Pancreas (tissue), 10 donors: Measurements from ENCODE around the gene PCED1B. TPM values are rescaled to one million over a fixed set of nuclear protein-coding genes. Genes with fewer than 3 reads are reported as not detected.

Experiments used
- ATAC-seq, 4 donors: fragments of 200-7000 bp; cut with Tn5 transposase; one replicate each; pipeline versions ENCODE4 v1.8.0 to v1.9.1; 2020; ENCODE audit warnings: mild to moderate bottlenecking in 4 of 4, moderate library complexity in 4 of 4
- DNase-seq, 6 donors: peaks; one replicate each; pipeline ENCODE4 v3.0.0-alpha.2; 2020
- FAIRE-seq: peaks from 2 replicates; lab custom pipeline; 2012; peaks lifted over from hg19 to GRCh38; lab: Jason Lieb, UNC
- H3K27ac ChIP-seq, 4 donors: fragments of 200-600 bp; sonication (generic); 1 replicate in 3 of 4; 2 replicates in 1 of 4; pipeline versions ENCODE4 v1.5.0 to v1.8.0; 2020
- H3K27me3 ChIP-seq, 4 donors: fragments of 200-600 bp; one replicate each; pipeline ENCODE4 v1.8.0; 2021
- H3K36me3 ChIP-seq, 3 donors: fragments of 200-600 bp; sonication (generic) in 1 of 3; one replicate each; pipeline versions ENCODE4 v1.5.0 to v1.8.0; 2020 to 2021
- H3K4me1 ChIP-seq, 3 donors: fragments of 200-600 bp; one replicate each; pipeline ENCODE4 v1.8.0; 2021
- H3K4me3 ChIP-seq, 4 donors: fragments of 200-600 bp; sonication (generic) in 2 of 4; one replicate each; pipeline versions ENCODE4 v1.5.0 to v1.8.0; 2020 to 2021
- H3K9me3 ChIP-seq, 4 donors: fragments of 200-600 bp; one replicate each; pipeline ENCODE4 v1.8.0; 2021
- WGBS, 2 donors: extraction: QIAGEN DNeasy Blood & Tissue Kit; methylation state at CpG; one replicate each; pipeline ENCODE4 v1.1.7; 2013; 5-methylcytosine and 5-hydroxymethylcytosine counted together
- intact Hi-C, 3 donors: fragments of 100-400 bp; cut with DNase I; formaldehyde crosslinking; loops; one replicate each; pipeline versions ENCODE4 v1.11.1 to v1.14.2; 2022
- polyA plus RNA-seq, 2 donors: library from polyadenylated mRNA; stranded (reverse); fragments of 200-250 nt; gene quantifications; one replicate each; pipeline ENCODE4 v1.2.3, GENCODE V29; 2013
- total RNA-seq, 6 donors: library from RNA; stranded (reverse); fragmentation: NEBNext Ultra II Directional in 4 of 6; extraction: Animal tissue kit (Norgen Biotek cat#: 25700) in 4 of 6; gene quantifications; one replicate each; pipeline versions ENCODE4 v1.2.1 to v1.2.4, GENCODE V29; 2021 to 2023
- TF ChIP-seq, protein P1 (sequence below), 4 donors: fragments of 200-600 bp; sonication (generic) in 3 of 4; IDR thresholded peaks; one replicate each; pipeline versions ENCODE4 v1.5.0 to v1.8.0; 2021; ENCODE audit warnings: antibody characterized with exemption in 4 of 4
- donor health status: healthy with polysubstance abuse.
- donor health status: DM: no; HTN: no; CAD: no; lungs with moderate emphysema.
- donor health status: DM: no; HTN: no; CAD: no.
- donor health status: control.
- donor health status: control.
- donor health status: Bipolar disorder and iron deficiency.
- donor health status: DM: yes; HTN: yes; CAD: no.
- donor health status: DM: no; HTN: no; CAD: no.
- donor health status: DM: no; HTN: no; CAD: no.
- donor health status: DM: yes; HTN: yes; CAD: no.

Gene PCED1B
- total and polyA plus RNA-seq, 8 donors: 0.71 to 6.4 (median 1.7) TPM

DNA sequence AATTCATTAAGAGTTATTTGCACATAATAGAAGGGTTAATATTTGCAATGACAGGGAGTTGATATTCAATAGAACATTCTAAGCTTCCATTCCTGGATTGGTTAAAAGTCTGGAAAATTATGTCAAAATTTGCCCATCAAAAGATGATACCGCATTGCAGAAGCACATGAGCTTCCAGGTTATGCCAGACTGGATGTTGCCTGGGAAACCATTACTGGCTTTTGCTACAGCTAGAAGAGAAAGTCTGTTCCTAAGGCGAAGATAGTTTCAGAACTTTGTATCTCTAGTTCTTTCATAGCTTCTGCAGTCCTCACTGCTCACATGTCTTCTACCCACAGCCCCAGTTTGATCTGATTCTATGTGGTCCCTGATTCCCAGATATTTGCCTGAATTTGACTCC, 122.8 kb downstream of the PCED1B start:
- no peak for ATAC-seq
- Histone ChIP-seq H3K36me3 (no peaks in the 10 kb centered on the region), H3K4me3 (no peak overlapping the region)

DNA sequence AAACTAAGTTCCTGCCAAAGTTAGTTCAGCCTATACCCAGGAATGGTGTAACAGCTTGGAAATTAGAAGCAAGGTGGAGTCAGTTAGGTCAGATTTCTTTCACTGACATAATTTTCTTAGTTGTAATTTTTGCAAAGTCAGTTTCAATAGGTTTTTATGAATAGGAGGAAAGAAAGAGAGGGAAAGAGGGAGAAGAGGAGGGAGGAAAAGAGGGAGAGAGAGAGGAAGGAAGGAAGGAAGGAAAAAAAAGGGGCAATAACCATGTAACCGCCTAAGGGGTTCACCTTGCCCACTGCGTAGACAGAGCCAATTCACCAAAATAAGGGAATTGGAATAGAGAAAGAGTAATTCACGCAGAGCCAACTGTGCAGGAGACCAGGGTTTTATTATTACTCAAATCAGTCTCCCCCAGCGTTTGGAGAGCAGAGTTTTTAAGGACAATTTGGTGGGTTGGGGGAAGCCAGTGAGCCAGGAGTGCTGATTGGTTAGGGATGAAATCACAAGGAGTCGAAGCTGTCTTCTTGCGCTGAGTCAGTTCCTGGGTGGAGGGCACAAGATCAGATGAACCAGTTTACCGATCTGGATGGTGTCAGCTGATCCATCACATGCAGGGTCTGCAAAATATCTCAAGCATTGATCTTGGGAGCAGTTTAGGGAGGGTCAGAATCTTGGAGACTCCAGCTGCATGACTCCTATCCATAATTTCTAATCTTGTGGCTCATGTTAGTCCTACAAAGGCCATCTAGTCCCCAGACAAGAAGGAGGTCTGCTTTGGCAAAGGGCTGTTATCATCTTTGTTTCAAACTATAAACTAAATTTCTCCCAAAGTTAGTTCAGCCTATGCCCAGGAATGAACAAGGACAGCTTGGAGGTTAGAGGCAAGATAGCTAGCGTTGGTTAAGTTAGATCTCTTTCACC, 126.4 kb downstream of the PCED1B start:
- Histone ChIP-seq H3K4me1 (peaks cover 0 to 10% (median 5%) of the 10 kb centered on the region in 3 donors), H3K4me3 (no peak overlapping the region), H3K9me3 (no peaks in the 10 kb centered on the region), H3K36me3 (no peaks in the 10 kb centered on the region), H3K27ac (no peak overlapping the region), H3K27me3 (no peaks in the 10 kb centered on the region)
- DNase-seq (no peak), ATAC-seq (no peak), FAIRE-seq (no peak)
- TF ChIP-seq, protein P1, sequence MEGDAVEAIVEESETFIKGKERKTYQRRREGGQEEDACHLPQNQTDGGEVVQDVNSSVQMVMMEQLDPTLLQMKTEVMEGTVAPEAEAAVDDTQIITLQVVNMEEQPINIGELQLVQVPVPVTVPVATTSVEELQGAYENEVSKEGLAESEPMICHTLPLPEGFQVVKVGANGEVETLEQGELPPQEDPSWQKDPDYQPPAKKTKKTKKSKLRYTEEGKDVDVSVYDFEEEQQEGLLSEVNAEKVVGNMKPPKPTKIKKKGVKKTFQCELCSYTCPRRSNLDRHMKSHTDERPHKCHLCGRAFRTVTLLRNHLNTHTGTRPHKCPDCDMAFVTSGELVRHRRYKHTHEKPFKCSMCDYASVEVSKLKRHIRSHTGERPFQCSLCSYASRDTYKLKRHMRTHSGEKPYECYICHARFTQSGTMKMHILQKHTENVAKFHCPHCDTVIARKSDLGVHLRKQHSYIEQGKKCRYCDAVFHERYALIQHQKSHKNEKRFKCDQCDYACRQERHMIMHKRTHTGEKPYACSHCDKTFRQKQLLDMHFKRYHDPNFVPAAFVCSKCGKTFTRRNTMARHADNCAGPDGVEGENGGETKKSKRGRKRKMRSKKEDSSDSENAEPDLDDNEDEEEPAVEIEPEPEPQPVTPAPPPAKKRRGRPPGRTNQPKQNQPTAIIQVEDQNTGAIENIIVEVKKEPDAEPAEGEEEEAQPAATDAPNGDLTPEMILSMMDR (IDR thresholded peaks at IDR 0.05): no peak
- intact Hi-C loops: no loop called here
- WGBS, 2 donors: 67 to 79% methylated on average over 8 of the region's 8 CpGs

More for the DNA sequence above, 122.8 kb downstream of the PCED1B start:
- Histone ChIP-seq H3K9me3 (no peaks in the 10 kb centered on the region), H3K27me3 (no peaks in the 10 kb centered on the region), H3K27ac (no peak overlapping the region), H3K4me1 (no peaks in the 10 kb centered on the region)
- intact Hi-C loops: no loop called here
- no peak for FAIRE-seq
- DNase-seq: no peak
- WGBS, 2 donors: 85 to 86% methylated on average over 2 of the region's 2 CpGs
- TF ChIP-seq, protein P1 (IDR thresholded peaks at IDR 0.05): no peak

DNA sequence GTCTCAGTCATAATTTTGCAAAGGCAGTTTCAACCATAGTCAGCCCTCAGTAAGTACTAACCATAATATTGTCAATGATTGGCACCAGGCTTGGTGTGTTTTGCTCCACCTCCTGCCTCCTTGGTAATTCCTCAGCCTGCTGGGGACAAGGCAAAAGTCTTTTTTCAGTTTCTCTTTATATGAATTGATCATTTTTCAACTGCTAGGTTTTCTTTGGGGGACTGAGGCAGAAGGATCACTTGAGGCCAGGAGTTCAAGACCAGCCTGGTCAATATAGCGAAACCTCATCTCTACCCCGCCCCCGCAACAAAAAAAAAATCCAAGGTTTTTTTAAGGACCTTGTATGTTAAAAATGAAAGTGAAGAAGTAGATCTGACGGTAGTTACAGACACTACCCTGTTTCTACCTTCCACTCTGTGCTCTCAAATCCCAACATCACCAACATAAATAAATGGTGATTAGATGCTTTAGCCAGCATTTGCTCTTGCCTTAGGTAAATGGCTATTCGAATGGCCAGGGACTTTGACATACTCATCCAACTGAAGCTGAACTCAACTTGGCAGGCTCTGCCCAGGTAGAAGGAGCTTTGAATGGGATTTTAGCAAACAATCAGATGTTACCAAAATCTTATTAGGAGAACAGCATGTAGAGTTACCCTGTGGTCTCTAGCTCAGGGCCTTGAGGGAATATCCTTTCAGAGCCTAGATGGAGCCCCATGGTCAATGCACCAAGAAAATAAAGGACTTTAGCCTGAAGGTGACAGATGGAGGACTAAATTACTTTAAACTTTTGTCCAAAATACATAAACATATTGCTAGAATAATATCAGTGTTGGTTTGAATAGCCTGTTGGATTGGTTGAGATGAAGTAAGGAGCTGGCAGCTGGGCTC, 127.3 kb downstream of the PCED1B start:
- 94 to 96% methylated on average over 5 of the region's 5 CpGs for WGBS, 2 donors
- Histone ChIP-seq H3K4me1 (peaks cover 0 to 10% (median 5%) of the 10 kb centered on the region in 3 donors), H3K9me3 (no peaks in the 10 kb centered on the region), H3K36me3 (no peaks in the 10 kb centered on the region), H3K27ac (no peak overlapping the region), H3K27me3 (no peaks in the 10 kb centered on the region), H3K4me3 (no peak overlapping the region)
- intact Hi-C loops: no loop called here
- FAIRE-seq: no peak
- ATAC-seq: no peak
- TF ChIP-seq, protein P1 (IDR thresholded peaks at IDR 0.05): no peak
- DNase-seq: no peak

DNA sequence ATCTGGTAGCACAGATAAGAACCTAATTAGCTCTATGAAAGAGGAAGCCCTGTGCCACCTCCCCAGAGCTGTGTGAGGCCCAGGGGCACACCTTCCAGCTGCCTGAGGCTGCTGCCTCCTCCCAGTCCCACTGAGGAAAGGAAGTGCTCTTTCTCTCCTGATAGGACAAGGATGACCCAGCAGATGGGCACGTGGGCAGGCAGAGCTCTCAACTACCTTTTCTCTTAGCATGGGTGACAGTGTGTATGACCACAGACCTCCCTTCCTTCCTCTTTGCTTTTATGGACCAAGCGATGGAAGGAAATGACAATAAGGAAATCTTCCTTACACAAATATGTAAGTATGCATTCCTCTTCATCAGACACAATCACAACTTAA, 127.9 kb downstream of the PCED1B start:
- TF ChIP-seq, protein P1 (IDR thresholded peaks at IDR 0.05): no peak
- H3K4me3 ChIP-seq: no peak overlapping the region
- H3K9me3 ChIP-seq: no peaks in the 10 kb centered on the region
- intact Hi-C loops: no loop called here
- no peak overlapping the region for H3K27ac ChIP-seq
- DNase-seq: no peak
- FAIRE-seq: no peak
- H3K27me3 ChIP-seq: no peaks in the 10 kb centered on the region
- H3K36me3 ChIP-seq: no peaks in the 10 kb centered on the region
- WGBS, 2 donors: 74 to 77% methylated on average over 2 of the region's 2 CpGs
- peak in 3 of 4 donors; percentile 43 to 74 (median 56) for ATAC-seq
- H3K4me1 ChIP-seq: peaks cover 0 to 10% (median 5%) of the 10 kb centered on the region in 3 donors
